ENCODE results near the gene ZNF496. TPM values are rescaled to one million over a fixed set of nuclear protein-coding genes. Genes with fewer than 3 reads are reported as not detected.
"Not testable (repeated sequence)": the region's sequence is repeated elsewhere in the genome, so short reads cannot be mapped to it uniquely, and the experiment has no call there.

Gene ZNF496
- total RNA-seq, 2 experiments from 2014 or later, result 15.8 to 19.9 TPM

DNA sequence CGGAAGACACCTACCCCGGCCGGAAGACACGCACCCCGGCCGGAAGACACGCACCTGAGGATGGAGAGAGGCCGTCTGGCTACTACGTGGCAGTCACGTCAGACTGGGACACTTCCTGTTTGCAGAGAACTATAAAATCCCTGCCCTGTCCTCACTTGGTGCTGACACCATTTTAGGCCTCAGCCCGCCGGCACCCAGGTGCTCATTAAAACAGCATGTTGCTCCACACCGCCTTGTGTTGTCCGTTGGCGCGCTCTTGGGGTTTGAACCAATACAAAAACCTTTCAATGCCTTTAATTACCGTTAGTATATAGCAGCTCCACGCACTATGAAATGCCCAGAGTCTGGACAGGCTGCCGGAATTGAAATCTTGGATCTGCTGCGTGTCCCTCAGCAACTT lies 41.1 kb downstream of the ZNF496 start:
- Mint-ChIP-seq H3K4me1 (ENCODE audit: low read depth) (no peaks in the 10 kb centered on the region), H3K27ac (no peak overlapping the region), H3K27me3 (no peaks in the 10 kb centered on the region), H3K4me3 (no peak overlapping the region), H3K36me3 (ENCODE audit: low read depth) (no peaks in the 10 kb centered on the region), H3K9me3 (peaks cover 3% of the 10 kb centered on the region)
- CTCF ChIA-PET, result no interaction called here
- ATAC-seq (ENCODE audit: poor library complexity), result no peak
- H3K9me3 ChIP-seq (ENCODE audit: control insufficient read depth in 1 of 2, insufficient read depth in 1 of 2, low read length in 2 of 2), result peaks cover 0 to 25% of the 10 kb centered on the region in 2 experiments
- POLR2A ChIA-PET, result no interaction called here
- DNase-seq, result no peak
- no peak overlapping the region for H3K4me3 ChIP-seq (ENCODE audit: low read length)
- TF ChIP-seq, protein P1, sequence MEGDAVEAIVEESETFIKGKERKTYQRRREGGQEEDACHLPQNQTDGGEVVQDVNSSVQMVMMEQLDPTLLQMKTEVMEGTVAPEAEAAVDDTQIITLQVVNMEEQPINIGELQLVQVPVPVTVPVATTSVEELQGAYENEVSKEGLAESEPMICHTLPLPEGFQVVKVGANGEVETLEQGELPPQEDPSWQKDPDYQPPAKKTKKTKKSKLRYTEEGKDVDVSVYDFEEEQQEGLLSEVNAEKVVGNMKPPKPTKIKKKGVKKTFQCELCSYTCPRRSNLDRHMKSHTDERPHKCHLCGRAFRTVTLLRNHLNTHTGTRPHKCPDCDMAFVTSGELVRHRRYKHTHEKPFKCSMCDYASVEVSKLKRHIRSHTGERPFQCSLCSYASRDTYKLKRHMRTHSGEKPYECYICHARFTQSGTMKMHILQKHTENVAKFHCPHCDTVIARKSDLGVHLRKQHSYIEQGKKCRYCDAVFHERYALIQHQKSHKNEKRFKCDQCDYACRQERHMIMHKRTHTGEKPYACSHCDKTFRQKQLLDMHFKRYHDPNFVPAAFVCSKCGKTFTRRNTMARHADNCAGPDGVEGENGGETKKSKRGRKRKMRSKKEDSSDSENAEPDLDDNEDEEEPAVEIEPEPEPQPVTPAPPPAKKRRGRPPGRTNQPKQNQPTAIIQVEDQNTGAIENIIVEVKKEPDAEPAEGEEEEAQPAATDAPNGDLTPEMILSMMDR (IDR thresholded peaks at IDR 0.05), result no peak
- H3K4me1 ChIP-seq (ENCODE audit: insufficient read depth, low read length), result no peaks in the 10 kb centered on the region
- no peaks in the 10 kb centered on the region for H3K36me3 ChIP-seq (ENCODE audit: insufficient read depth, low read length)
- no peak overlapping the region for H3K27ac ChIP-seq (ENCODE audit: low read depth in 1 of 2, low read length in 2 of 2)
- no peaks in the 10 kb centered on the region for H3K27me3 ChIP-seq (ENCODE audit: control insufficient read depth in 1 of 2, insufficient read depth in 2 of 2, low read length in 2 of 2)
- intact Hi-C loops (cut with DNase I, micrococcal nuclease), result no loop called here

DNA sequence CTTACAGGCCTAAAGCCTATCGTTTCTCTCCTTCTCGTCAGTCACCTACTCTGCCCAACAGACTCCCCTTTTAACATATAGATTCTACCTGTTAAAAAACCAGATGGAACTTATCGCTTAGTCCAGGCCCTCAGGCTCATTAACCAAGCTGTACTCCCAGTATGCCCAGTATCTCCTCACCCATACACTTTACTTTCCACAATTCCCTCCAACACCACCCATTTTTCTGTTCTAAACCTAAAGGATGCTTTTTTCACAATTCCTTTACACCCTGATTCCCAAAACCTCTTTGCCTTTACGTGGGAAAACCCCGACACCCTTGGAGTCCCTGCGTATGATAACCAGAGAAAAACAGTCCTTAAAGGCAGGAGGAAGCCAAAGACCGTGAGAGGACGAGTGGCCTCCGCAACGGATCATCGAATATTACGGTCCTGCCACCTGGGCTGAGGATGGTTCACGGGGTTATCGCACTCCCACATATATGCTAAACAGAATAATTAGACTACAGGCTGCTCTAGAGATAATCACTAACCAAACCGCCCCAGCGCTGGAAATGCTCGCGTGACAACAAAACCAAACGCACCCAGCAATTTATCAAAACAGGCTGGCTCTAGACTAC lies 42.3 kb downstream of the ZNF496 start:
- CTCF ChIA-PET; H3K4me1 Mint-ChIP-seq (ENCODE audit: low read depth); H3K27me3 ChIP-seq (ENCODE audit: control insufficient read depth in 1 of 2, insufficient read depth in 2 of 2, low read length in 2 of 2); H3K36me3 Mint-ChIP-seq (ENCODE audit: low read depth); POLR2A ChIA-PET; H3K4me1 ChIP-seq (ENCODE audit: insufficient read depth, low read length); H3K36me3 ChIP-seq (ENCODE audit: insufficient read depth, low read length); H3K27me3 Mint-ChIP-seq; H3K27ac ChIP-seq (ENCODE audit: low read depth in 1 of 2, low read length in 2 of 2); DNase-seq; H3K27ac Mint-ChIP-seq; intact Hi-C loops (cut with DNase I, micrococcal nuclease); H3K4me3 Mint-ChIP-seq; H3K9me3 Mint-ChIP-seq; ATAC-seq (ENCODE audit: poor library complexity); H3K4me3 ChIP-seq (ENCODE audit: low read length): not testable (repeated sequence)
- peaks cover 0 to 25% of the 10 kb centered on the region in 2 experiments for H3K9me3 ChIP-seq (ENCODE audit: control insufficient read depth in 1 of 2, insufficient read depth in 1 of 2, low read length in 2 of 2)

DNA sequence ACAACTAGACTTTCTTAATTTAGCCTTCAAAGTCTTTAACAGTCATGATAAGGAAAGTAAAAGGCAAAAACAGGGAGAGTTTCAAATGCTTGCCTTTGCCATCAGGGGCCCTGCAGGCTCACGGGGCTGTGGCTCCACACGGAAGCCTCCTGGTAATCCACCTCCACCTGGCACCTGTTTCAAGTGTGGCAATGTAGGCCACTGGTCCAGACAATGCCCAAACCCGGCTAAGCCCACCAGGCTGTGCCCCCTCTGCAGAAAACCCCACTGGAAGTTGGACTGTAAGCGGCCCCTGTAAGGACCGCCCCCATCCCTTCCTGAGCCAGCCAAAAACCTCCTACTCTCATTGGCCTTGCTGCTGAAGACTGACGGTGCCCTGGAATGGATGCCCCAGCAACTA lies 43.3 kb downstream of the ZNF496 start:
- Histone ChIP-seq H3K4me3 (ENCODE audit: low read length) (no peak overlapping the region), H3K9me3 (ENCODE audit: control insufficient read depth in 1 of 2, insufficient read depth in 1 of 2, low read length in 2 of 2) (peaks cover 0 to 25% of the 10 kb centered on the region in 2 experiments), H3K36me3 (ENCODE audit: insufficient read depth, low read length) (no peaks in the 10 kb centered on the region), H3K4me1 (ENCODE audit: insufficient read depth, low read length) (no peaks in the 10 kb centered on the region), H3K27ac (ENCODE audit: low read depth in 1 of 2, low read length in 2 of 2) (no peak overlapping the region), H3K27me3 (ENCODE audit: control insufficient read depth in 1 of 2, insufficient read depth in 2 of 2, low read length in 2 of 2) (no peaks in the 10 kb centered on the region)
- CTCF ChIA-PET, result no interaction called here
- H3K4me1 Mint-ChIP-seq (ENCODE audit: low read depth), result no peaks in the 10 kb centered on the region
- ATAC-seq (ENCODE audit: poor library complexity) (no peak), DNase-seq (no peak)
- peaks cover 3% of the 10 kb centered on the region for H3K9me3 Mint-ChIP-seq
- H3K27me3 Mint-ChIP-seq, result no peaks in the 10 kb centered on the region
- TF ChIP-seq, protein P1 (IDR thresholded peaks at IDR 0.05), result no peak
- no peak overlapping the region for H3K27ac Mint-ChIP-seq
- POLR2A ChIA-PET, result no interaction called here
- intact Hi-C loops (cut with DNase I, micrococcal nuclease), result no loop called here
- no peaks in the 10 kb centered on the region for H3K36me3 Mint-ChIP-seq (ENCODE audit: low read depth)
- no peak overlapping the region for H3K4me3 Mint-ChIP-seq

DNA sequence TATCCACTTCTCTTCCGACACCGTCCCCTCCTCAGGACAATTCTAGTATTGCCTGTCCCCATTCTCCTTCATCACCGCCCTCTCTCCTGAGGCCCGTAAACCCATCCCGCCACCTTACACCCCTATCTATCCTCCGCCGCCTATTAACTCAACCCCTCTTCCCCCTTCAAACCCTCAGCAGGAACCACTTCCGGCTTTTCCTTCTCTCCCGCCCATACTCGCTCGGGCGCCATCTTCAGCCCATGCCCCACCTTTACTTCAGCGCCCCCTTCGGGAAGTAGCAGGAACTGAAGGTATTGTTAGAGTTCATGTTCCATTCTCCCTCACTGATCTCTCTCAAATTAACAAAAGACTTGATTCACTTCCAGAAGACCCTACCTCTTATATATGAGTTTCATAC lies 44.2 kb downstream of the ZNF496 start:
- peaks cover 0 to 25% of the 10 kb centered on the region in 2 experiments for H3K9me3 ChIP-seq (ENCODE audit: control insufficient read depth in 1 of 2, insufficient read depth in 1 of 2, low read length in 2 of 2)
- Mint-ChIP-seq H3K27ac (no peak overlapping the region), H3K4me1 (ENCODE audit: low read depth) (no peaks in the 10 kb centered on the region), H3K36me3 (ENCODE audit: low read depth) (no peaks in the 10 kb centered on the region), H3K9me3 (peaks cover 3% of the 10 kb centered on the region), H3K4me3 (no peak overlapping the region), H3K27me3 (no peaks in the 10 kb centered on the region)
- H3K27me3 ChIP-seq (ENCODE audit: control insufficient read depth in 1 of 2, insufficient read depth in 2 of 2, low read length in 2 of 2), result no peaks in the 10 kb centered on the region
- H3K4me3 ChIP-seq (ENCODE audit: low read length), result no peak overlapping the region
- POLR2A ChIA-PET, result no interaction called here
- CTCF ChIA-PET, result no interaction called here
- no peaks in the 10 kb centered on the region for H3K36me3 ChIP-seq (ENCODE audit: insufficient read depth, low read length)
- intact Hi-C loops (cut with DNase I, micrococcal nuclease), result no loop called here
- no peak overlapping the region for H3K27ac ChIP-seq (ENCODE audit: low read depth in 1 of 2, low read length in 2 of 2)
- DNase-seq (no peak), ATAC-seq (ENCODE audit: poor library complexity) (no peak)
- H3K4me1 ChIP-seq (ENCODE audit: insufficient read depth, low read length), result no peaks in the 10 kb centered on the region
- TF ChIP-seq, protein P1 (IDR thresholded peaks at IDR 0.05), result no peak

All from CD4-positive, alpha-beta T cell (primary cell).